HepG2 (cell line): ENCODE results near the gene PFDN5. TPM values are rescaled to one million over a fixed set of nuclear protein-coding genes. Genes with fewer than 3 reads are reported as not detected.

Experiments
- ATAC-seq: fragments of 200-7000 bp; cut with Tn5 transposase; 3 replicates; pipeline ENCODE4 v1.9.1; 2020; ENCODE audit warnings: mild to moderate bottlenecking, moderate library complexity
- BruUV-seq: library from RNA; stranded (reverse); fragments of 400-500 nt; replicated peaks from 2 replicates; lab custom pipeline; 2021; lab: Mats Ljungman, UMichigan
- CTCF ChIA-PET: fragments of 300-600 bp; formaldehyde crosslinking; extraction: SDS; loops from one replicate; lab custom pipeline; 2021; ENCODE audit warnings: low total read pairs, inconsistent platforms, low intra/inter-chr PET ratio; lab: Yijun Ruan, JAX
- POLR2A ChIA-PET: fragments of 350-600 bp; sonication (Branson Sonifier 250); formaldehyde crosslinking; loops from one replicate; lab custom pipeline; 2020; ENCODE audit warnings: antibody characterized with exemption, inconsistent platforms; lab: Yijun Ruan, JAX
- DNase-seq: peaks from one replicate; pipeline ENCODE4 v3.0.0-alpha.2; 2015; ENCODE audit warnings: low spot score
- FAIRE-seq: peaks from 3 replicates; lab custom pipeline; 2011; peaks lifted over from hg19 to GRCh38; lab: Jason Lieb, UNC
- H2AFZ ChIP-seq: one replicate; pipeline ENCODE4 v1.6.1; 2011; ENCODE audit warnings: low read length, inconsistent platforms
- H3K27ac ChIP-seq: fragments of 300-600 bp; 3 replicates; pipeline ENCODE4 v1.8.0; 2011; ENCODE audit warnings: mixed run types, mild to moderate bottlenecking, mixed read lengths, low read length, inconsistent platforms; ENCODE audit not compliant: insufficient read depth; ENCODE audit errors: extremely low read length
- H3K27me3 ChIP-seq, 2 experiments: fragments of 200-600 bp in 1 of 2; 2 replicates in 1 of 2; 3 replicates in 1 of 2; pipeline versions ENCODE4 v1.6.0 to v1.8.0; 2011; ENCODE audit warnings: low read length in 2 of 2, mild to moderate bottlenecking in 2 of 2, moderate library complexity in 2 of 2, inconsistent platforms in 1 of 2; ENCODE audit not compliant: insufficient read depth in 2 of 2, control insufficient read depth in 1 of 2
- H3K36me3 ChIP-seq, 2 experiments: fragments of 200-600 bp in 1 of 2; replicated peaks in 1 of 2; 2 replicates in 1 of 2; 3 replicates in 1 of 2; pipeline versions ENCODE4 v1.5.1 to v1.8.0; 2011; ENCODE audit warnings: low read length in 2 of 2, inconsistent platforms in 1 of 2; ENCODE audit not compliant: insufficient read depth in 2 of 2, control insufficient read depth in 1 of 2
- H3K4me1 ChIP-seq: 2 replicates; pipeline ENCODE4 v1.5.1; 2012; ENCODE audit warnings: low read length, inconsistent platforms; ENCODE audit not compliant: insufficient read depth
- H3K4me2 ChIP-seq: 2 replicates; pipeline ENCODE4 v1.6.0; 2011; ENCODE audit warnings: low read depth, low read length, inconsistent platforms
- H3K4me3 ChIP-seq, 3 experiments: fragments of 200-600 bp in 1 of 3; sonication (generic), shearing (Covaris generic) in 1 of 3; replicated peaks in 1 of 3; 2 replicates each; pipeline ENCODE4 v1.5.1; 2011 to 2016; ENCODE audit warnings: low read length in 3 of 3, inconsistent platforms in 2 of 3, low read depth in 2 of 3, mild to moderate bottlenecking in 2 of 3, control low read depth in 1 of 3, mixed read lengths in 1 of 3; ENCODE audit not compliant: insufficient read depth in 1 of 3
- H3K79me2 ChIP-seq: one replicate; pipeline ENCODE4 v1.6.1; 2011; ENCODE audit warnings: low read length, inconsistent platforms; ENCODE audit not compliant: insufficient read depth
- H3K9ac ChIP-seq: 2 replicates; pipeline ENCODE4 v1.6.0; 2011; ENCODE audit warnings: mild to moderate bottlenecking, low read depth, low read length, inconsistent platforms; ENCODE audit not compliant: insufficient read depth
- H3K9me3 ChIP-seq: 2 replicates; pipeline ENCODE4 v1.5.1; 2012; ENCODE audit warnings: mild to moderate bottlenecking, low read length
- H4K20me1 ChIP-seq: 2 replicates; pipeline ENCODE4 v1.6.0; 2011; ENCODE audit warnings: inconsistent platforms, mild to moderate bottlenecking, low read length, moderate library complexity; ENCODE audit not compliant: insufficient read depth
- CREM ChIP-seq, 2 experiments: sonication (generic) in 1 of 2; formaldehyde crosslinking in 1 of 2; IDR thresholded peaks; 2 replicates each; pipeline versions ENCODE4 v1.4.0 to v1.6.1; 2016 to 2020; ENCODE audit warnings: antibody characterized with exemption in 1 of 2, mild to moderate bottlenecking in 1 of 2, missing genetic modification reagents in 1 of 2
- WGBS: methylation state at CpG from one replicate; pipeline ENCODE4 v1.1.6; 2017; ENCODE audit warnings: low lambda C conversion rate; 5-methylcytosine and 5-hydroxymethylcytosine counted together
- in situ Hi-C: cut with HindIII; loops from 2 replicates; pipeline ENCODE4 v1.10.0; 2017; ENCODE audit warnings: low pct_unique_long_range_greater_than_20kb; ENCODE audit not compliant: extremely low pct_ligation_motif_present
- intact Hi-C: fragments of 100-400 bp; cut with micrococcal nuclease; formaldehyde crosslinking; loops from one replicate; pipeline ENCODE4 v1.10.0; 2022; ENCODE audit not compliant: unreplicated experiment
- polyA plus RNA-seq, 8 experiments: library from polyadenylated mRNA; depleted of rRNA in 3 of 8; stranded (reverse) in 7 of 8; unstranded in 1 of 8; fragments of >200 nt; fragmentation: Illumina TruSeq in 4 of 8; extraction: Trizol in 4 of 8; gene quantifications; 2 replicates each; pipeline versions ENCODE4 v1.2.1 to v1.2.3, GENCODE V29; 2011 to 2016; ENCODE audit warnings: low read depth in 4 of 8, missing spikeins in 1 of 8, mixed read lengths in 1 of 8; ENCODE audit not compliant: insufficient read depth in 1 of 8
- total RNA-seq, 5 experiments: library from RNA; depleted of rRNA; stranded (reverse); fragments of >200 nt; fragmentation: Illumina TruSeq; extraction: Trizol; gene quantifications; 2 replicates each; pipeline ENCODE4 v1.2.3, GENCODE V29; 2016; ENCODE audit warnings: low read depth in 1 of 5
- TF ChIP-seq, protein P1 (sequence below): sonication (generic); formaldehyde crosslinking; IDR thresholded peaks from 2 replicates; pipeline ENCODE4 v1.4.0; 2020; ENCODE audit warnings: missing genetic modification reagents
- TF ChIP-seq, protein P2 (sequence below): sonication (generic); formaldehyde crosslinking; IDR thresholded peaks from 2 replicates; pipeline ENCODE4 v1.5.1; 2020; ENCODE audit warnings: mild to moderate bottlenecking, missing genetic modification reagents, moderate library complexity

Gene PFDN5
- total and polyA plus RNA-seq, 2 of the 13 experiments (the other 11 are each of a cell fraction or from before 2014, with no cell fraction given): 449 to 462 TPM

- CTCF ChIA-PET: no interaction called here
- in situ Hi-C loops: no loop called here
Measured at GRCh38 chr12:53253298-53253697, 42.0 kb upstream of the PFDN5 start.

More at GRCh38 chr12:53253298-53253697, 42.0 kb upstream of the PFDN5 start:
- DNase-seq (no peak), FAIRE-seq (no peak), ATAC-seq (no peak)
- Histone ChIP-seq H3K27ac (no peak overlapping the region), H2AFZ (no peak overlapping the region), H3K4me2 (peak overlapping the region; percentile 90), H3K4me3 (peak overlapping the region in 1 of 3 experiments; percentile 96; a peak in 2 of 6 replicates), H3K79me2 (peaks cover 13% of the 10 kb centered on the region), H3K9me3 (no peaks in the 10 kb centered on the region), H3K36me3 (peaks cover 0 to 5% of the 10 kb centered on the region in 2 experiments; a peak in 2 of 5 replicates), H3K9ac (peak overlapping the region; percentile 86; the same call in 1 of the 2 replicates), H4K20me1 (no peaks in the 10 kb centered on the region), H3K27me3 (no peaks in the 10 kb centered on the region), H3K4me1 (peaks cover 37% of the 10 kb centered on the region)
- POLR2A ChIA-PET: interaction anchor here (0.6 to 2.6 kb wide), 3 partner anchors 14 to 68 kb away, joined by 3 to 17 read pairs (median 5); partner anchors contain the start of gene AAAS
- intact Hi-C loops: loop anchor here (5.0 kb wide), 1 partner anchor 41 kb away; no protein-coding TSS in a partner anchor
- BruUV-seq: no TSS peak
- TF ChIP-seq, protein P1, sequence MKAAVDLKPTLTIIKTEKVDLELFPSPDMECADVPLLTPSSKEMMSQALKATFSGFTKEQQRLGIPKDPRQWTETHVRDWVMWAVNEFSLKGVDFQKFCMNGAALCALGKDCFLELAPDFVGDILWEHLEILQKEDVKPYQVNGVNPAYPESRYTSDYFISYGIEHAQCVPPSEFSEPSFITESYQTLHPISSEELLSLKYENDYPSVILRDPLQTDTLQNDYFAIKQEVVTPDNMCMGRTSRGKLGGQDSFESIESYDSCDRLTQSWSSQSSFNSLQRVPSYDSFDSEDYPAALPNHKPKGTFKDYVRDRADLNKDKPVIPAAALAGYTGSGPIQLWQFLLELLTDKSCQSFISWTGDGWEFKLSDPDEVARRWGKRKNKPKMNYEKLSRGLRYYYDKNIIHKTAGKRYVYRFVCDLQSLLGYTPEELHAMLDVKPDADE: no peak
- TF ChIP-seq CREM (IDR thresholded peaks at IDR 0.05) (no peak), CREM (CRISPR knock-in tag; IDR thresholded peaks at IDR 0.05) (no peak)
- TF ChIP-seq, protein P2, sequence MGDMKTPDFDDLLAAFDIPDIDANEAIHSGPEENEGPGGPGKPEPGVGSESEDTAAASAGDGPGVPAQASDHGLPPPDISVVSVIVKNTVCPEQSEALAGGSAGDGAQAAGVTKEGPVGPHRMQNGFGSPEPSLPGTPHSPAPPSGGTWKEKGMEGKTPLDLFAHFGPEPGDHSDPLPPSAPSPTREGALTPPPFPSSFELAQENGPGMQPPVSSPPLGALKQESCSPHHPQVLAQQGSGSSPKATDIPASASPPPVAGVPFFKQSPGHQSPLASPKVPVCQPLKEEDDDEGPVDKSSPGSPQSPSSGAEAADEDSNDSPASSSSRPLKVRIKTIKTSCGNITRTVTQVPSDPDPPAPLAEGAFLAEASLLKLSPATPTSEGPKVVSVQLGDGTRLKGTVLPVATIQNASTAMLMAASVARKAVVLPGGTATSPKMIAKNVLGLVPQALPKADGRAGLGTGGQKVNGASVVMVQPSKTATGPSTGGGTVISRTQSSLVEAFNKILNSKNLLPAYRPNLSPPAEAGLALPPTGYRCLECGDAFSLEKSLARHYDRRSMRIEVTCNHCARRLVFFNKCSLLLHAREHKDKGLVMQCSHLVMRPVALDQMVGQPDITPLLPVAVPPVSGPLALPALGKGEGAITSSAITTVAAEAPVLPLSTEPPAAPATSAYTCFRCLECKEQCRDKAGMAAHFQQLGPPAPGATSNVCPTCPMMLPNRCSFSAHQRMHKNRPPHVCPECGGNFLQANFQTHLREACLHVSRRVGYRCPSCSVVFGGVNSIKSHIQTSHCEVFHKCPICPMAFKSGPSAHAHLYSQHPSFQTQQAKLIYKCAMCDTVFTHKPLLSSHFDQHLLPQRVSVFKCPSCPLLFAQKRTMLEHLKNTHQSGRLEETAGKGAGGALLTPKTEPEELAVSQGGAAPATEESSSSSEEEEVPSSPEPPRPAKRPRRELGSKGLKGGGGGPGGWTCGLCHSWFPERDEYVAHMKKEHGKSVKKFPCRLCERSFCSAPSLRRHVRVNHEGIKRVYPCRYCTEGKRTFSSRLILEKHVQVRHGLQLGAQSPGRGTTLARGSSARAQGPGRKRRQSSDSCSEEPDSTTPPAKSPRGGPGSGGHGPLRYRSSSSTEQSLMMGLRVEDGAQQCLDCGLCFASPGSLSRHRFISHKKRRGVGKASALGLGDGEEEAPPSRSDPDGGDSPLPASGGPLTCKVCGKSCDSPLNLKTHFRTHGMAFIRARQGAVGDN (CRISPR knock-in tag): 0 out of 2 replicates have a peak, but pooled peaks have one; percentile 15
- whole genome bisulfite sequencing: 91% methylated on average over 4 of the region's 13 CpGs
